IMR-90 (cell line): ENCODE measurements around the gene LMBR1L.

Source experiments
- CEBPB ChIP-seq: IDR thresholded peaks from 2 replicates; pipeline ENCODE4 v1.6.1; 2012; ENCODE audit warnings: low read depth, low read length, improper control_type of control experiment
- CTCF ChIP-seq: conservative IDR thresholded peaks from 2 replicates; pipeline ENCODE4 v1.5.1; 2012; ENCODE audit warnings: mild to moderate bottlenecking, low read depth, low read length, improper control_type of control experiment
- MAFK ChIP-seq: IDR thresholded peaks from 2 replicates; pipeline ENCODE4 v1.6.1; 2012; ENCODE audit warnings: low read depth, low read length, improper control_type of control experiment
- MXI1 ChIP-seq: IDR thresholded peaks from 2 replicates; pipeline ENCODE4 v1.6.1; 2012; ENCODE audit warnings: low read depth, mild to moderate bottlenecking, low read length, moderate library complexity, borderline replicate concordance
- POLR2A ChIP-seq: IDR thresholded peaks from 2 replicates; pipeline ENCODE4 v1.6.1; 2012; ENCODE audit warnings: mild to moderate bottlenecking, low read depth, low read length
- RFX5 ChIP-seq: IDR thresholded peaks from 2 replicates; pipeline ENCODE4 v1.8.0; 2012; ENCODE audit warnings: low read depth, mild to moderate bottlenecking, low read length, moderate library complexity

GRCh38 chr12:49088932-49089330 is 21.7 kb downstream of the LMBR1L start:
- TF ChIP-seq MAFK (no peak), CEBPB (no peak), RFX5 (no peak), POLR2A (no peak), CTCF (no peak), MXI1 (no peak)
